GM23338 (cell line): ENCODE results near the gene EXD3. TPM values are rescaled to one million over a fixed set of nuclear protein-coding genes. Genes with fewer than 3 reads are reported as not detected.

ENCODE experiments used
- ATAC-seq: fragments of 200-7000 bp; cut with Tn5 transposase; 3 replicates; pipeline ENCODE4 v1.9.1; 2020
- DNase-seq: peaks from one replicate; pipeline ENCODE4 v3.0.0-alpha.2; 2015; ENCODE audit warnings: low spot score
- H2AFZ ChIP-seq: fragments of 200-600 bp; sonication (generic); 2 replicates; pipeline ENCODE4 v1.8.0; 2016; ENCODE audit warnings: antibody characterized with exemption, mild to moderate bottlenecking, moderate library complexity
- H3F3A ChIP-seq: fragments of 200-600 bp; sonication (generic); replicated peaks from 2 replicates; pipeline ENCODE4 v1.8.0; 2017; ENCODE audit warnings: antibody characterized with exemption, mixed run types, low read depth
- H3K27ac ChIP-seq: fragments of 200-600 bp; sonication (generic); 2 replicates; pipeline ENCODE4 v1.6.1; 2016; ENCODE audit warnings: low read depth
- H3K27me3 ChIP-seq: fragments of 200-600 bp; sonication (generic); 2 replicates; pipeline ENCODE4 v1.8.0; 2016; ENCODE audit warnings: mild to moderate bottlenecking, mixed run types, moderate library complexity; ENCODE audit not compliant: insufficient read depth
- H3K36me3 ChIP-seq: fragments of 200-600 bp; sonication (generic); 2 replicates; pipeline ENCODE4 v1.8.0; 2016; ENCODE audit warnings: mild to moderate bottlenecking; ENCODE audit not compliant: insufficient read depth
- H3K4me1 ChIP-seq: fragments of 200-600 bp; sonication (generic); 2 replicates; pipeline ENCODE4 v1.8.0; 2016; ENCODE audit warnings: mild to moderate bottlenecking, moderate library complexity; ENCODE audit not compliant: insufficient read depth
- H3K4me2 ChIP-seq: fragments of 200-600 bp; sonication (generic); 2 replicates; pipeline ENCODE4 v1.7.1; 2017; ENCODE audit warnings: mixed run types
- H3K4me3 ChIP-seq: fragments of 200-600 bp; sonication (generic); 2 replicates; pipeline ENCODE4 v1.6.1; 2016; ENCODE audit warnings: mixed run types
- H3K79me2 ChIP-seq: fragments of 200-600 bp; sonication (generic); replicated peaks from 2 replicates; pipeline ENCODE4 v1.8.0; 2017; ENCODE audit warnings: mild to moderate bottlenecking; ENCODE audit not compliant: insufficient read depth
- H3K9me2 ChIP-seq: fragments of 200-600 bp; sonication (generic); 2 replicates; pipeline ENCODE4 v1.8.0; 2017; ENCODE audit not compliant: insufficient read depth
- H4K20me1 ChIP-seq: fragments of 200-600 bp; sonication (generic); replicated peaks from 2 replicates; pipeline ENCODE4 v1.8.0; 2017; ENCODE audit warnings: mild to moderate bottlenecking; ENCODE audit not compliant: insufficient read depth
- H3K27ac Mint-ChIP-seq: 2 replicates; pipeline ENCODE4 v1.8.0; 2020; ENCODE audit warnings: inconsistent platforms, mild to moderate bottlenecking, moderate library complexity, mixed read lengths
- H3K27me3 Mint-ChIP-seq: 3 replicates; pipeline ENCODE4 v1.8.0; 2022; ENCODE audit warnings: low read depth, mild to moderate bottlenecking, moderate library complexity, mixed read lengths, inconsistent platforms; ENCODE audit not compliant: insufficient read depth, poor library complexity
- H3K36me3 Mint-ChIP-seq: 3 replicates; pipeline ENCODE4 v1.8.0; 2021; ENCODE audit warnings: low read depth, mild to moderate bottlenecking, inconsistent platforms, moderate library complexity, mixed read lengths
- H3K4me1 Mint-ChIP-seq: 3 replicates; pipeline ENCODE4 v1.8.0; 2020; ENCODE audit warnings: mild to moderate bottlenecking, inconsistent platforms, mixed read lengths
- H3K4me3 Mint-ChIP-seq: 3 replicates; pipeline ENCODE4 v1.8.0; 2021; ENCODE audit warnings: moderate library complexity, mild to moderate bottlenecking, inconsistent platforms, mixed read lengths
- H3K9me3 Mint-ChIP-seq: 3 replicates; pipeline ENCODE4 v1.8.0; 2020; ENCODE audit warnings: moderate library complexity, mild to moderate bottlenecking, inconsistent platforms, mixed read lengths
- ZNF462 ChIP-seq: fragments of 250-450 bp; sonication (Bioruptor Pico); IDR thresholded peaks from 2 replicates; pipeline ENCODE4 v1.5.0; 2020; ENCODE audit warnings: mild to moderate bottlenecking, moderate library complexity
- polyA plus RNA-seq: library from polyadenylated mRNA; unstranded; fragments of >200 nt; fragmentation: Nextera tagmentation; extraction: Ambion mirVana; gene quantifications from 2 replicates; pipeline ENCODE4 v1.2.1, GENCODE V29; 2016
- total RNA-seq: library from RNA; depleted of rRNA; stranded (reverse); fragments of >200 nt; shearing (Covaris generic); gene quantifications from 2 replicates; pipeline ENCODE4 v1.2.3, GENCODE V29; 2014
- TF ChIP-seq, protein P1 (sequence below), 2 experiments: fragments of 200-600 bp in 1 of 2; sonication (generic) in 1 of 2; conservative IDR thresholded peaks; 2 replicates each; pipeline versions ENCODE4 v1.5.1 to v1.6.1; 2016 to 2017; ENCODE audit warnings: antibody characterized with exemption in 2 of 2, low read depth in 2 of 2, mild to moderate bottlenecking in 2 of 2, moderate library complexity in 1 of 2

The EXD3 gene
- total and polyA plus RNA-seq, 2 experiments from 2014 or later, result 3.6 to 9.7 TPM

- no peak for TF ChIP-seq ZNF462
- TF ChIP-seq, protein P1, sequence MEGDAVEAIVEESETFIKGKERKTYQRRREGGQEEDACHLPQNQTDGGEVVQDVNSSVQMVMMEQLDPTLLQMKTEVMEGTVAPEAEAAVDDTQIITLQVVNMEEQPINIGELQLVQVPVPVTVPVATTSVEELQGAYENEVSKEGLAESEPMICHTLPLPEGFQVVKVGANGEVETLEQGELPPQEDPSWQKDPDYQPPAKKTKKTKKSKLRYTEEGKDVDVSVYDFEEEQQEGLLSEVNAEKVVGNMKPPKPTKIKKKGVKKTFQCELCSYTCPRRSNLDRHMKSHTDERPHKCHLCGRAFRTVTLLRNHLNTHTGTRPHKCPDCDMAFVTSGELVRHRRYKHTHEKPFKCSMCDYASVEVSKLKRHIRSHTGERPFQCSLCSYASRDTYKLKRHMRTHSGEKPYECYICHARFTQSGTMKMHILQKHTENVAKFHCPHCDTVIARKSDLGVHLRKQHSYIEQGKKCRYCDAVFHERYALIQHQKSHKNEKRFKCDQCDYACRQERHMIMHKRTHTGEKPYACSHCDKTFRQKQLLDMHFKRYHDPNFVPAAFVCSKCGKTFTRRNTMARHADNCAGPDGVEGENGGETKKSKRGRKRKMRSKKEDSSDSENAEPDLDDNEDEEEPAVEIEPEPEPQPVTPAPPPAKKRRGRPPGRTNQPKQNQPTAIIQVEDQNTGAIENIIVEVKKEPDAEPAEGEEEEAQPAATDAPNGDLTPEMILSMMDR (conservative IDR thresholded peaks at IDR 0.05; ENCODE audit: low read depth in 2 of 2), result no peak
Observed at GRCh38 chr9:137465720-137466388, 42.9 kb upstream of the EXD3 start (continued).

GRCh38 chr9:137465000-137465719 is 42.2 kb upstream of the EXD3 start:
- Mint-ChIP-seq H3K9me3 (no peaks in the 10 kb centered on the region; the same call in 2 of the 3 replicates), H3K27ac (no peak overlapping the region), H3K4me3 (no peak overlapping the region), H3K4me1 (no peaks in the 10 kb centered on the region), H3K36me3 (no peaks in the 10 kb centered on the region; the same call in 2 of the 3 replicates), H3K27me3 (peaks cover 11% of the 10 kb centered on the region)
- Histone ChIP-seq H2AFZ (no peak overlapping the region), H4K20me1 (no peaks in the 10 kb centered on the region), H3K36me3 (no peaks in the 10 kb centered on the region), H3K79me2 (no peaks in the 10 kb centered on the region), H3K4me2 (no peak overlapping the region), H3K27ac (no peak overlapping the region), H3K27me3 (no peaks in the 10 kb centered on the region), H3K4me1 (no peaks in the 10 kb centered on the region), H3K4me3 (no peak overlapping the region), H3K9me2 (no peaks in the 10 kb centered on the region), H3F3A (no peaks in the 10 kb centered on the region)
- DNase-seq, result no peak
- no peak for ATAC-seq
- TF ChIP-seq, protein P1 (conservative IDR thresholded peaks at IDR 0.05; ENCODE audit: low read depth in 2 of 2), result no peak
